Activated T-cell treated with anti-CD3 and anti-CD28 coated beads for 1 hour (primary cell): Measurements from ENCODE around the gene TREH.
A peak's percentile ranks its signal among the peaks of the same experiment; 100 is the strongest.
"Not testable (repeated sequence)": the region's sequence is repeated elsewhere in the genome, so short reads cannot be mapped to it uniquely, and the experiment has no call there.

Experiments used
- DNase-seq: peaks from one replicate; pipeline ENCODE4 v3.0.0-alpha.2; 2020; ENCODE audit warnings: low read depth

Gene TREH, protein sequence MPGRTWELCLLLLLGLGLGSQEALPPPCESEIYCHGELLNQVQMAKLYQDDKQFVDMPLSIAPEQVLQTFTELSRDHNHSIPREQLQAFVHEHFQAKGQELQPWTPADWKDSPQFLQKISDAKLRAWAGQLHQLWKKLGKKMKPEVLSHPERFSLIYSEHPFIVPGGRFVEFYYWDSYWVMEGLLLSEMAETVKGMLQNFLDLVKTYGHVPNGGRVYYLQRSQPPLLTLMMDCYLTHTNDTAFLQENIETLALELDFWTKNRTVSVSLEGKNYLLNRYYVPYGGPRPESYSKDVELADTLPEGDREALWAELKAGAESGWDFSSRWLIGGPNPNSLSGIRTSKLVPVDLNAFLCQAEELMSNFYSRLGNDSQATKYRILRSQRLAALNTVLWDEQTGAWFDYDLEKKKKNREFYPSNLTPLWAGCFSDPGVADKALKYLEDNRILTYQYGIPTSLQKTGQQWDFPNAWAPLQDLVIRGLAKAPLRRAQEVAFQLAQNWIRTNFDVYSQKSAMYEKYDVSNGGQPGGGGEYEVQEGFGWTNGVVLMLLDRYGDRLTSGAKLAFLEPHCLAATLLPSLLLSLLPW

DNA sequence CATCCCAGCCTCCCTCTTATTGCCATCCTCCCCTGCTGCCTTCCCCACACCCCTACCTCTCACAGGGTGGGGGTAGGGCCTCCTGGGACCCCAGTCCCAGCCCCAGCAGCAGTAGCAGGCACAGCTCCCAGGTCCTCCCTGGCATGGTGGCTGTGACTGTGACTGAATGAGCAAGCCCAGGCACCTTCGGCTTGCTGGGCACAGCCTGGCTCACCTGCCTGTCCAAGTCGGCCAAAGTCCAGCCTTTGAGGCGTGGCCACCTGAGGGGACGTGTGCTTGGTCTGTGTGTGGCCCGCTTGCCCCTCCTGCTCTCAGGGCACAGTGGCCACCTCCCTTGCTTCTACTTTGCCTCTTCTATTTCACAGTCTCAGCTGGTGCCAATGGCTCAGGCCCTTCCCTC is at the start of gene TREH:
TREH (minus strand) TSS at position 168 of the 400 bp plus-strand sequence; CDS start at position 145, 23 bp downstream.
- no peak for DNase-seq

DNA sequence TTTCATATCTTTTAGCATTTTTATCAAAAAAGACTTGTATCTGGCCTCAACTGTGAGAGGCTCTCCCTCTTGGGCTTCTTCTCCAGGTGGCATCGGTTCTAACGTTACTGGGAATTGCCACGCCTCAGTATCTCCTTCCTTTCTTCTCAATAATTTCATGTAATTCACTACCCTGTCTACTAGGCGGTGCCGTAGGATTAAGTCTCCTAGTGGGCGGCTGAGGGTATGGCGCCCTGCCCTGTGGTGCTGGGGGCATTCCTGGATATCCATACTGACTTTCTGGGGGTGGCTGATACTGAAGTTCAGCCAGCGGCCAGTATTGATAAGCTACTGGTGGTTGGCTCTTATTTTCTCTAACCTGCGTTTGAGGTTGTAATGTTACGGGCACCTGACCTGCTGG is 48.7 kb upstream of the TREH start:
- DNase-seq, result not testable (repeated sequence)

DNA sequence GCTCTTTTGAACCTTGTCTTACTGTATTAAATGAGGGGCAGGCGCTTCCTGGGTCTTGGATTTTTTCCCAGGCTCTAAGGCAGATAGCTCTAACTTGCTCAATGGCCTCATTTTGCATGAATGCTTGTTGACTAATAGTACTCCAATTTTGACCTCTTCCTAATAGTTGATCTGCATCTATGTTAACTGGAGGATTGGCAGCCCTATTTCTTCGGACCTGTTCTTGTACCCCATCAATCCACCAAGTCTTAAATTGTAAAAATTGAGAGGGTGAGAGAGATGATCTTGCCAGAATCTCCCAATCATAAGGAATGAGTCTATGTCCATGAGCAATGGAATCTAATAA is 48.2 kb upstream of the TREH start:
- not testable (repeated sequence) for DNase-seq

DNA sequence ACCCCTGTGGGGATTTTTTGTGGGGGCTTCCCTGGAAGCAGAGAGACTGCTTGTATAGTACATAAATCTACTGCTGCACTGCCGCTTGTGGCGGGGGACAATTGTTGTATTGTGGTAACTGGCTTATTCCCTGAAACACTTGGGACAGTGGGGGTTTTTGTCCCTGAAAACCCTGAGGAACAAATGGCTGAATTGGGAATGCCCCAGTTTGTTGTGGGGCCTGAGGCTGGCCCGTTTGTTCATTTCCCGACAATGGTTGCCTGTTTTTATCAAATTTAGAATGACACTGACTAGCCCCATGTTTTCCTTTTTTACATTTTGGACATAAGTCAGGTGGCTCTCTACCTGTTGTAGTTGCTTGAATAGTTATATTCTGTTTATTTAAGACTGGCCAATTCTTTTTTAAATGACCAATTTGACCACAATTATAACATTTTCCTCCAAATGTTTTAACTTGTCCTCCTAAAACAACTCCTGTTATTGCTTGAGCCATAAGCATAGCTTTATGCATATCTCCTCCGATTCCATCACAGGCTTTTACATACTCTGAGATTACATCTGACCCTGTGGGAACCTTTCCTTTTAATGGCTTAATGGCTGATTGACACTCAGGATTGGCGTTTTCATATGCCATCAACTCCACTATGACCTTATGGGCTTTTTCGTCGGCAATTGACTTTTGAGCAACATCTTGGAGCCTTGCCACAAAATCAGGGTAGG is 47.7 kb upstream of the TREH start:
- DNase-seq, result not testable (repeated sequence)

DNA sequence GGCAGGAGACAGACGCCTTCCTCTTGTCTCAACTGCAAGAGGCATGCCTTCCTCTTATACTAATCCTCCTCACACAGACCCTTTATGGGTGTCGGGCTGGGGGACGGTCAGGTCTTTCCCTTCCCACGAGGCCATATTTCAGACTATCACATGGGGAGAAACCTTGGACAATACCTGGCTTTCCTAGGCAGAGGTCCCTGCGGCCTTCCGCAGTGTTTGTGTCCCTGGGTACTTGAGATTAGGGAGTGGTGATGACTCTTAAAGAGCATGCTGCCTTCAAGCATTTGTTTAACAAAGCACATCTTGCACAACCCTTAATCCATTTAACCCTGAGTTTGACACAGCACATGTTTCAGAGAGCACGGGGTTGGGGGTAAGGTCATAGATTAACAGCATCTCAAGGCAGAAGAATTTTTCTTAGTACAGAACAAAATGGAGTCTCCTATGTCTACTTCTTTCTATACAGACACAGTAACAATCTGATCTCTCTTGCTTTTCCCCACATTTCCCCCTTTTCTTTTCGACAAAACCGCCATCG is 42.1 kb upstream of the TREH start:
- not testable (repeated sequence) for DNase-seq

DNA sequence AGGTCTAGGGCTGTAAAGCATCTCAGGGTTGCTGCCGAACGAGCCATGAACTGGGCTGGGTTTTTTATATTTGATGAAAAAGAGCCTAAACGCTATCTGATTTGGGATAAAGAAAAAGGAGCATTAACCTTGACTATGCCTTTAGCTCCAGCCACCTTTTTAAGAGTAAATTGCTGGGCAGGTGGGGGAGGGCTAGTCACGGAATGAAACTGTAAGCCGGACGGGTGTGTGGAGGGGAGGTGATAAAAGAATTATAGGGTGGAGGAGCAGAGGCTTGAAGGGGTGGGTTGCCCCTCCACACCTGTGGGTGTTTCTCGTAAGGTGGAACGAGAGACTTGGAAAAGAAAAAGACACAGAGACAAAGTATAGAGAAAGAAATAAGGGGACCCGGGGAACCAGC is 41.3 kb upstream of the TREH start:
- not testable (repeated sequence) for DNase-seq

DNA sequence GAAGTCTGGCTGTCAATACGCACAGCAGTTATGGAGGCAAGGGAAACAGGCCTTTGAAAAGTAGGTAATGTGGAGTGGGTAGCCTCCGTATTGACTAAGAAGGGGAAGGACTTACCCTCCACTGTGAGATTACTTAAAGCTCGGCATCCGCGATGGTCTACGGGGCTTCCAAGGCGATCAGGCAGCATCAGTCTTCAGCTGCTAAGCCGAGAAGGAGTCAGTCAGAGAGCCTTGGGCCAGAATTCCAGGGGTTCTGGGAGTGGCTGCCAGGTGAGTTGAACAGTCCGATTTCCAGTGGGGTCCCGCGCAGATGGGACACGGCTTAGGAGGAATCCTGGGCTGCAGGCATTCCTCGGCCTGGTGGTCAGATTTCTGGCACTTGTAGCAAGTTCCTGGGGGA is 40.6 kb upstream of the TREH start:
- DNase-seq, result not testable (repeated sequence)

DNA sequence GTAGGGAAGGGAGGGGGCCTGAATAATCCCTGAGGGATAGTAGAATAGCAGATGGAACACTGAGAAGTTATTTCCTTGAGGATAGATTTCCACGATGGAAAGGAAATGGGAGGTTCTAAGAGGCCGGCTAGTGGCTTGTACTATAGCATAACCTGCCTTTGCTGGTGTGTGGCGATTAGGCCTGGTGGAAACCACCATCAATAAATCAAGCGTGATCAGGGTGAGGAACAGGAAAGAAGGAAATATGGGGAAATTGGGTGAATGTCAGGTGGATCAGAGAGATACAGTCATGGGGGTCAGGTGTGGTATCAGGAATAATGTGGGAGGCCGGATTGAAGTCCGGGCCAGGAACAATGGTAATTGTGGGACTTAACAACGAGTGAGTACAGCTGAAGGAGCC is 39.1 kb upstream of the TREH start:
- not testable (repeated sequence) for DNase-seq

DNA sequence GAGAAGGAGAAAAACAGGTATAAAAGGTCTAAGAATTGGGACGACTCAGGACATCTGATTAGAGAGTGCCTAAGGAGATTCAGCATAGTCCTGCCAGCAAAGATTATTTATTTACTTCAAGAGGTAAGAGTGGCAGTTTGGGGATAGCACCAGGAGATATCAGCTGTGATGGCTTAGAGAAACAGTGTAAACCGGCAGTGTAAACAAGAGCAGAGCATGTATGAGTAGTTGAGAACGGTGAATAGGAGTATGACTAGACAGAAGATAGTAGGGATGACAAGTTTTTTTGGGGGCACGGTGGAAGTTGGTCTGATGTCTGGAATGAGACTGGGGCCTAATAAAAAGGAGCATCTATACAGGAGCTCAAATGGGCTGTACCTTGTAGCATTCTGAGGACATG is 38.3 kb upstream of the TREH start:
- DNase-seq, result not testable (repeated sequence)

DNA sequence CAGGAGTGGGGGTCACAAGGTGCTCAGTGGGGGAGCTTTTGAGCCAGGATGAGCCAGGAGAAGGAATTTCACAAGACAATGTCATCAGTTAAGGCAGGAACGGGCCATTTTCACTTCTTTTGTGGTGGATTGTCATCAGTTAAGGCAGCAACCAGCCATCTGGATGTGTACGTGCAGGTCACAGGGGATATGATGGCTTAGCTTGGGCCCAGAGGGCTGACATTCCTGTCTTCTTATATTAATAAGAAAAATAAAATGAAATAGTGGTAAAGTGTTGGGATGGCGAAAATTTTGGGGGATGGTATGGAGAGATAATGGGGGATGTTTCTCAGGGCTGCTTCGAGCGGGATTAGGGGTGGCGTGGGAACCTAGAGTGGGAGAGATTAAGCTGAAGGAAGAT is 37.8 kb upstream of the TREH start:
- not testable (repeated sequence) for DNase-seq

DNA sequence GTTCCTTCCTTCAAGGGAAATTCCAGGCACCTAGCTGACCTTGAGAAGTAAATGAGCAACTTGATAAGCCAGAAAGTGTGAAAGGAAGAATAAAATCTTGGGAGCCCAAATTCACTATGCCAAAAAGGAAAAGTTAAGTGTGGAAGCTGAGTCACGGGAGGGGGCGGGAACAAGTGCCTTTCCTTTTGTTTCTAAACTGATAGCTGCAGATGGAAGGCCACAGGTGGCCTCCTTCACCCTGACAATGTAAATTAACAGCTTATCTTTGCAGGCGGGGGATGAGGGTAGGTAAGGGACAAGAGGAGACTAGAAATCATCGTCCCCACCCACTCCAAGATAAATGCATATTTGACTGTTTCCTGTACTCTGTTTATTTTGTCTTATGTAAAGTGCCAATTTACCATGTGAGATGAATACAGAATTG is 36.4 kb upstream of the TREH start:
- DNase-seq, result no peak

DNA sequence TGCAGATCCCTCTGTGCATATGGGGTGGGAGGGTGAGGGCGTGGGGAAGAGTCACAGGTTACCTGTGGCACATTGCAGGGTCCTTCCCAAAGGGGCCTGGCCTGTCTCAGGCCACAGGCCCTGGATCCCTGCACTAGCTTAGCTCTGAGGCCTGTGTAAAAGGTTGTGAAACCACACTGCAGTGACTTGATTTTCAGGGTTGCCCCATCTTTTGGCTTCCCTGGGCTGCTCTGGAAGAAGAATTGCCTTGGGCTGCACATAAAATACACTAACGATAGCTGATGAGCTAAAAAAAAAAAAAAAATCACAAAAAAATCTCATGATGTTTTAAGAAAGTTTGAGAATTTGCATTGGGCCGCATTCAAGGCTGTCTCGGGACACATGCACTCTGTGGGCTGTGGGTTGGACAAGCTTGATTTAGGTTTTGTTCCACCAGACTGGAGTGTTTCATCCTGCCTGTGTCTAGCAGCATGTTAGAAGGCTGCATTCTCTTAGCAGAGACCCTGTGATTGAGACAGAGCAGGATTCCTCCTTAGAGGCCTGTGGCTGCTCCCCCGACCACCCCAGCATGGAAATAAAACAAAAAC is 35.9 kb upstream of the TREH start:
- no peak for DNase-seq

DNA sequence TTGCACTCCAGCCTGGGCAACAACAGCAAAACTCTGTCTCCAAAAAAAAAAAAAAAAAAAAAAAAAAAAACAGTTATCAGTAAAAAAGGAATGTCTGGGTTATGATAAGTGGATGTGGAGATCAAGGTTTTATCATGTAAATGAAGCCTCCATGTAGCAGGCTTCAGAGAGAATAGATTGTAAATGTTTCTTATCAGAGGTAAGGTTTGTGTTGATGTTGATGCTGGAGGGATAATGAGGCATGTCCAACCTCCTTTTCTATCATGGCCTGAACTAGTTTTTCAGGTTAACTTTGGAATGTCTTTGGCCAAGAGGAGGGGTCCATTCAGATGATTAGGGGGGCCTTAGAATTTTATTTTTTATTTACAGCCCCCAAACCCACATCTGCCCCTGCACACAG is 35.4 kb upstream of the TREH start:
- DNase-seq, result no peak

DNA sequence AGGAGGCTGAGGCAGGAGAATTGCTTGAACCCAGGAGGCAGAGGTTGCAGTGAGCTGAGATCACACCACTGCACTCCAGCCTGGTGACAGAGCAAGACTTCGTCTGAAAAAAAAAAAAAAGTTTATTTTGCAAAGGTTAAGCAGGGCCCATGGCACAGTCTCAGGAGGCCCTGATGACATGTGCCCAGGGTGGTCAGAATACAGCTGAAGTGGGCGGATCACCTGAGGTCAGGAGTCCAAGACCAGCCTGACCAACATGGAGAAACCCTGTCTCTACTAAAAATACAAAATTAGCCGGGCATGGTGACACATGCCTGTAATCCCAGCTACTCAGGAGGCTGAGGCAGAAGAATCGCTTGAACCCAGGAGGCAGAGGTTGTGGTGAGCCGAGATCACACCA is 35.0 kb upstream of the TREH start:
- DNase-seq, result not testable (repeated sequence)

DNA sequence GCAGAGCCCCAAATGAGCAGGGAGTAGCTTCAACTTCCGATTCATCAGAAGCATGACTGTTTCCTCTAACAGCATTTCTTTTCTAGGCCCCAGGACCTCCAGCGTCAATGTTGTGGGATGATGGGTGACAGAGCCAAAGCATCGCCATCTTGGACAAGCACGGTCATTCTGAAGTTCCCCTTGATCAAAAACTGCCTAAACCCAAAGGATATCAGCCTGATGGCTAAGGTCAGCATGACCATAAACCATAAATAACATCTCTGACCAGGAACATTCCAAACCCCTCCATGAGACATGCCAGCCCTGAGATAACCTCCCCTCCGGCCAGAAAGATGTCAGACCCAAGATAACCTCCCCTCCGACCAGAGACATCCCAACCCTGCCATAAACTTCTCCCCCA is 28.8 kb upstream of the TREH start:
- no peak for DNase-seq

DNA sequence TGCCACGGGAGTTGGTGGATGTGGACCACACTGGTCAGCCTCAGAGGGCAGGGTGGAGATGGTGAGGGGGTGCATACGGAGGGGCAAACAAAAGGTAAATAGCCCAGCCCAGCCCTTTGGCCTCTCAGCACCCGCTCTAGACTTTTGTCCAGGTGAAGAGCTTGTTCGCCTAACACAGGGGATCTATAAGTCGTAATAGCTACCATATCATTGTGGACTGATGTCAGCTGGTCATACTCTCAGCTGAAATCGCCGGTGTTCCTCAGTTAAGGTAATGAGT is 27.0 kb upstream of the TREH start:
- no peak for DNase-seq

DNA sequence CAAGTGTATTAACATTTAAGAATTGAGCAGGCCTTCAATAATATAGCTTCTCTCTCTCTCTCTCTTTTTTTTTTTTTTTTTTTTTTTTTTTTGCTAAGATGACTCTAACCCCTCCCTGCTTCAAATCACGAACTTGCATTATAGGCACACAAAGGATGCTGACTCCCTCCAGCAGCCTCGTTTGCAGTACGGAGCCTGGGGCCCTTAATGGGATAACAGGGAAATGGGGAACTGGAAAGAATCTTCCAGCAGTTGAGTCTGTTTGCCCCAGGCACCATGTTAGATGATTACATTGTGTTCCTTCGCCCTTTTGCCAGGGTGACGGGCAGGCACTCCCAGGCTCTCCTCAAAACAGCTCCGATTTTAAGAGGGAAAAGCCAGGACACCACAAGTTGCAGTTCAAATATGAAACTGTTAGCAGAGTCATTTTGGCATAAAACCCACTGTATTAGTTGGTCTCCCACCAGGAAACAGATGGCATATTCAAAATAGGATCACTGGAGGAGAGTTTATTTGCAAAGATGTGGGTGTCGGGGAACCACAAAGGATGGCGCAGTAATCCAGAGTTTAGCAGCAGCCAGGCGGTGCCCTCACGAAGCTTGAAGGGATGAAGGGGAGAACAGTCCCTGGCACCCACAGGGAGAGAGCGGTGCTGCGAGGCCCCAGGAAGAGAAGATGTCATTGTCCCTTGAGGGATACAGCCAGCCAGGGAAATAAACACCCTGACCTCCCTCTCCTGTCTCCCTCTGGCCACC is 26.5 kb upstream of the TREH start:
- DNase-seq, result no peak

DNA sequence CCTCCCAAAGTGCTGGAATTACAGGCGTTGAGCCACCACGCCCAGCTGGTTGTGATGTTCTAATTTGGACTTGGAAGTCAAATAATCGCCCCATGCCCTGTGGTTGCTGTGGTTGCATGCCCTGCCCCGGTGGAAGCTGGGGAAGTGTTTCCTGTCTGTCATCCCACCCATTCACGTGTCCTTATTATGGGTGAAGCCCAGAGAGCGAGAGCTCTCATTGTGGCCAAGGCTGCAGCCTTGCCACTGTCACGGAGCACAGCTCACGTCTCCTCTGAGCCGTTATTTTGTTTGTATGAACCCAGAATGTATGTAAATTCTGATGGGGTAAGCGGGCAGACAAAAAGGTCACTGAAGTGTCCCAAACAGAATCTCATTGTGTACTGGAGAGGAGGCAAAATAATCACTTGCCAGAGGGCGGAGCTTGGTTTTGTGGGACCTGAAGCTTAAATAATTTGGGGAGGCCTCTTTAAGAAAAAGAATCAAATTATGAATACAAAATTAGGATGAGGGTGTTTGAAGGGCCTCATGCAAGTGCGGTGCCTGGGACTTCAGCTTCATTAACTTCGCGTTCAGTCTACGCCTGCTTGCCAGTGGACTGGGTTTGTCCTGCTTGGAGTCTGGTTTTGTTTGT is 25.8 kb upstream of the TREH start:
- peak; percentile 24 for DNase-seq

DNA sequence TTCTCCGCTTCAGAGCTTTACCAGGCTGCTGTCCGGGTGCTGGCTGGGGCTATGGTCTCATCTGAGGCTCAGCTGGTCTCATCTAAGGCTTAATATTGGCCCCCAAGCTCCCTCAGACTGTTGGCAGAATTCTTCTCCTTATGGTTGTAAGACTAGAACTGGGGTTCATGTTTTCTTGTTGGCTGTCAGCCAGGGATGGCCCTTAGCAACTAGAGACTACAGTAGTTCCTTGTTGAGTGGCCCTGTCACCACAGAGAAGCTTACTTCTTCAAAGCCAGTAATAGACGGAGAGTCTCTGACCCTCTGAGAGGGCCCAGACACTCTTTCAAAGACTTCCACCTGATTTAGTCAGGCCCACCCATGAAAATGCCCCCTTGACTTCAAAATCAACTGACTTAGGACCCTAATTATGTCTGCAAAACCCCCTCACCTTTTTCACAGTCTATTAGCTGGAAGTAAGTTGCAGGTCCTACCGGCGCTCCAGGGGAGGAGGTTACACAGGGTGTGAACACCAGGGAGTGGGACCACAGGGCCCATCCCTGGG is 24.2 kb upstream of the TREH start:
- DNase-seq, result no peak

DNA sequence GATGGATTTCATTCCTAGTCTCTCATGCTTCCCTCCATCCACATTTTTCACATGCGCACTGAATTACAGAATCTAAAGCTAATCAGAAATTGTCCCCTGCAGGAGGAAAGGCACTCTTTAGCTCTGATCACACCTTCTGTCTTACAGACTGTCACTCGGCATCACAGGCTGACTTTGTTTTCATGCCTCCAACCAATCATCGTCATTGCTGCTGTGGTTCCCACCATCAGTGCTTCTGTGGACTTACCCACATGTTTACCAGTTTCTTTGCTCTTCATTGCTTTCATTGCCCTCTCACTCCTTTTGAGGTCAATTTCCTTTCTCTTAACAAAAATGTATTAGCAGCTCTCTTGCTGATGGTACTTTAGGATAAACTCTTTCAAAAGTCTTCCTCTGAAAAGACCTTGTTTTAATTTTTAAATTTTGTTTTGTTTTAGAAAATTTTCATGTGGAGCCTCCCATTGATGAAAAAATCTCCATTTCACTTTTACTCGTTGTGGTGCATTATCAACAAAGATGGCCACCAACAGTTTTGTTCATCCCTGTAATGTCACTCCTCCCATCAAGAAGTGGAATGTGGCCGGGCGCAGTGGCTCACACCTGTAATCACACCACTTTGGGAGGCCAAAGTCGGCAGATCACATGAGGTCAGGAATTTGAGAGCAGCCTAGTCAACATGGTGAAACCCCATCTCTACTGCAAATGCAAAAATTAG is 20.2 kb upstream of the TREH start:
- DNase-seq, result peak; percentile 39

DNA sequence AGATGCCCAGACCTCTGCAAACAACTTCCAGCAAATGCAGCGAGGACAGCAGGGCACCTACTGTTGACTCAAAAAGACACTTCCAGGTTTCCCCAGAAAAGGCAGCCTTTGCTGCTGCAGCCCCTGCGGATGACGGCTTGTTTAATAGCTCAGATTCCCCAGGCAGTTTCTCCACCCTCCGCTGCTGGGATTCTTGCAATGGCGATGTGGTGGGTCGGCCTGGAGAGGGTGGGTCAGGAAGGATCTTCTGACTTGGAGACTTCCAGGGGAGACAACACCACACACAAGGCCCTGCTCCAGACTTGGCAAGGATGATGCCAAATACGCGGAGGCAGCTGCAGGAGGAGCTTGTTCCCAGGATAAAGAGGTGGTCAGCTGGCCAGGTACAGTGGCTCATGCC is 17.9 kb upstream of the TREH start:
- DNase-seq, result no peak
